HG03064 (cell line): ENCODE results near the gene REL.
"Not testable (repeated sequence)": the region's sequence is repeated elsewhere in the genome, so short reads cannot be mapped to it uniquely, and the experiment has no call there.

Experiments used
- ATAC-seq: cut with Tn5 transposase; IDR thresholded peaks from one replicate; pipeline ENCODE4 v1.9.1; 2021; ENCODE audit warnings: low read depth; ENCODE audit not compliant: unreplicated experiment

REL gene

DNA sequence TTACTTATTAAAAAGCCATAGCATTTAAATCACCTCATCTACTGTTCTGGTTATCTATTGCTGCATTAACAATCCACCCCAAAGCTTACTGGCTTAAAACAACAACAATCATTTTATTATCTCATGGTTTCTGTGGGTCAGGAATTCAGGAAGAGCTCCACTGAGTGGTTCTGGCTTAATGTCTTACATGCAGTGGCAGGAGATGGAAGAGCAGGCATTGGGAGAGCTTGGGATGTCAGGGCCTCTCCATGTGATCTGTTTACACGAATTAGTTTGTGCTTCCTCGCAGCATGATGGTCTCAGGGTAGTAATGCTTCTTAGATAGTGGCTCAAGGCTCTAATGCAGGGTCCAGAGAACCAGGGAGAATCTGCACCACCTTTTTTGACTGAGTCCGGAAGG is 14.4 kb upstream of the REL start:
- ATAC-seq: no peak

DNA sequence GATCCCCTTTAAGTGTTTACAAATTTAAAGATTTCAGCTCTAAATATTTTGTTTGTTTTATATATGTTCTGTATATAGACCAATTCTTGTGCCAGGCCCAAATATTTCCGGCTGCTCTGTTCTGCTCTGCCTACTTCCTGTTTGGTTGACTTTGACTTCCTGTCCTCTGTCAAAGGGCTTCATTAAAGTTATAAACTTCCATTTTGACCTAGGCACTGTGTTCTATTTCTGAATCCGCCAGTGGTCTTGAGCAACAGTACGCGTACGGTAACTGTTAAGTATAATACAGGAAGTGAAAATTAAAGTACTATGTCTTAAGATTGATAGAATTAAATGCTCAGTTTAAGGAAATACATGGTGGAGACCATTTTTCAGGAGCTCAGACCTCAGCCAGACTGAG is 13.5 kb upstream of the REL start:
- ATAC-seq: no peak

DNA sequence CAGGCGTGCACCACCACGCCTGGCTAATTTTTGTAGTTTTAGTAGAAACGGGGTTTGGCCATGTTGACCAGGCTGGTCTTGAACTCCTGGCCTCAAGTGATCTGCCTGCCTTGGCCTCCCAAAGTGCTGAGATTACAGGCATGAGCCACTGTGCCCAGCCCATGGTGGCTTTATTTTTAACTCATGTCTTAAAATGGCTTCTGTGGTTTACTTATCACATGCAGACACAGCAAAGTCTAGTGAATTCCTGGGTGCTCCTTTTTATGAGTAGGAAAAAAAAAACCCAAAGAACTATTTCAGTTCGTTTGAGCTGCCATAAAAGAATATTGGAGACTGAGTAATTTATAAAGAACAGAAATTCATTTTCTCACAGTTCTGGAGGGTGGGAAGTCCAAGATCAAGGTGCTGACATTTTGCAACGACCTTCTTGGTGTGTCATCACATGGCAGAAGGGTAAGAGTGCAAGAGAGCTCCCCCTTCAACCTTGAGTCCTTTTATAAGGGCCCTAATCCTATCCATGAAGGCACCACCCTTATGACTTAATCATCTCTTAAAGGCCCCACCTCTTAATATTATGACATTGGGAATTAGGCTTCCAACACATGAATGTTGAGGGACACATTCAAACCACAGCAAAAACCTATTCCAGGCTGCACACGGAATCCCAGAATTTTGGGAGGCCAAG is 12.6 kb upstream of the REL start:
- no peak for ATAC-seq

DNA sequence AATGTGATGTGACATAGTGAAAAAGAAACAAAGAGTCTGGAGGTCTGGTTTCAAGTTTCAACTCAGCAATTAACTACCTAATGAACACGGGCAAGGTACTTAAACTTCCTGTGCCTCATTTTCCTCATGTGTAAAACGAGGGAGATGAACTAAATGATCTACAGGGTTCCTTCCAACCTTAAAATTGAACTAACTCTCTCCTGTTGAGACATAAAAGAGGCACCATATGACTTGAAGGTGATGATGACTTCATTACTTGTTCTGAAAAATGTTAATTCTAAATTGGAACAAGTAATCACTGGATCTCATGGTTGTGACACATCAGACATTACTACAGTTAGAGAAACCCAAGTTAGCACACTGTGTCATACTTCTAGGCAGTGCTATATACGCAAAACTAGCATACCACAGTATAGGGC is 8.9 kb upstream of the REL start:
- peak; percentile 37 for ATAC-seq

DNA sequence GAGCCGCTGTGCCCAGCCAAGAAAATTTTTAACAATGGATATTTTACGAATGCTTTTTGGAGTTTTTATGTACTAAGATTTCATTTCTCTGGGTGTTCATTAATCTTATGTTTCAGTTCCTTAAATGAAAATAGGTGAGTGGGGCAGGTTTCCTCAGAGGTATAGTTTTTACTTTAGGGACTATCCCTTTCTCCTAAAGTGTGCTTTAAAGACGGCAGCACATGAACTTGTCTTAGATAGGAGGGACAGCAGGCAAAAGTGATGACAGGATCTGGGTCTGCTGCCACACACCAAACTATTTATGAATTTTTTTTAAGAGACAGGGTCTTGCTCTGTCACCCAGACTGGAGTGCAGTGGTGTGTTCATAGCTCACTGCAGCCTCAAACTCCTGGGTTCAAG is 8.0 kb upstream of the REL start:
- peak; percentile 80 for ATAC-seq

DNA sequence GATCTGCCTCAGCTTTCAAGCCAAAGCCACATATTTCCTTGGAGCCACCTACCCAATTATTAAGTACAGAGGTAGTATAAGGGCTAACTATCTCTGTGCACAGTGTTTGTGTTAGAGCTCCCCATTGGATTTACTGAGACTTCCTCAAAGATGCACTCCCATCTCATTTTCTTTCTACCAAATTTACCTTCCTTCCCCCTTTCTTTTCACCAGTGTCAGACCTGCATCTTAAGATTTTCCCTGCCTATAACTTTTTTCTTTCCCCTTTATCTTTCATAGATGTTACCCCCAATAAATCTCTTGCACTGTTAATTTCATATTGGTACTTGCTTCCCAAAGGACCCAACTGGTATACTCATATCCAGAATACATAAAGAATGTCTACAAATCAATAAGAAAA is 5.9 kb upstream of the REL start:
- ATAC-seq: no peak

DNA sequence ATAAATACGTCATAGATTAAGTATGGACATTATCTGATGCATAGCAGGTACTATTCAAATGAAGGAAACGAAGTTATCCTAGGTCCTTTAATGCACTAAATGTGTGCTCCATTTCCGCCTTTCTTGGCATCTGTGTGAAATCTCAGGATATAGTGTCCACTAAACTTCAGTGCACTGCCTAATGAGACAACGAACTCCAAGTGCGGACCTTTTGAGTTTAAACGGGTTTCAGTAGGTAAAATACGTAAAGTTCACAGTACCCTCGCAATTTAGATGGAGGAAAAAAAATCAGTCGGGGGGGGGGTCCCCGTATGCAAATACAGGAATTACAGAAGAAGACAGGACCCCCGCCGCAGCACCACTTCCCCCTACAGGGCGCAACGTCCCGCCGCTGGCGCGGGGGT is 729 bp upstream of the REL start:
- ATAC-seq: no peak

DNA sequence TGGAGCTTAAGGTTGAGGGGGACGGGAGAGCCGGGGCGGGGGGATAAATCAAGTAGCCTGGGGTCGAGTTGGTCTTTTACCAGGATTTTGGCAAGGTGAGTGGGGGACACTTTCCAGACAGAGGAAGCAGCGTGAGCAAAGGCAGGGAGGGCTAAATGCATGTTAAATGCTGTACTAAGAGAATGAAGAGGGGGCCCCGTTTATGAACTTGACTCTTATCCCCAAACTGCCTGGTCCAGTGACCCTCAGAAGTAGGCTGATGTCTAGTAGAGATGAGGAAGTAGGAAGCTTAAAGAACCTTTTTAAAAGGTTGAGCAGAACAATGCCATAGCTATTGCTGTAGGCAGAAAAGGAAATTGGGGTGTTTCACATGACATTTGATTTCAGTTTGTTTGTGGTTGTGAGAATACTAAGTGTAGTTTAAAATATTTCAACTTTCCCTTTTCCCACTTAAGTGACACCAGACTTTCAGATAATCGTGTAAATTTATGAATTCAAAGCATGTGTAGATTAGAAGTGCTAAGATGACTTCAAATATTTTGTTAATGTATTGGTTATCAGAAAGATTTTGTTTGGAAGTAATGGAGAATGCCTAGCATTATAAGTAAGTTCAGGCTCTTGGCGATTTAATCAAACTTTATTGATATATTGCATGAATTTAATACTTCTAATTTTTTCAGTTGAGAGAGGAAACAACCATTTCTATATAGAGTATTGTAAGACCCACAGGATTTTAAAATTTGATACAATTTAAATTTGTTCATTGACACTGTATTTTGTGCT is 1.8 kb downstream of the REL start:
- no peak for ATAC-seq

DNA sequence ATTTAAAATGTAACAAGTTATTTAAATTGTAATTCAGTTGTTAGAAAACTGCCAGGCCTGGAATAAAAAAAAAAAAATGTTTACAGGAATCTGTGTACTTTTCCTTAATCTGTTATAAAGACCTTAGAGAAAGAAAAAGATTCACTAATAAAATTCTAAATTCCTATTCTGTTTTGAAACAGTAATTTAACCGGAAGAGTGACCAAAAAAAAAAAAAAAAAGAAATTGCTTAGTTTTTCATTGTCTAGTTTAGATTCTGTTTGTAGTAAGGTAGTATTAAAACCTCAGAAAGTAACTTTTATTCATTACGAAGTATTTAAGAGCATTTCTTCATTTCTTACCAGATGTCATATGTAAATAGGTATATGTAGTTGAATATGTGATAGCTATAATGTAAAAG is 2.5 kb downstream of the REL start:
- ATAC-seq: no peak

DNA sequence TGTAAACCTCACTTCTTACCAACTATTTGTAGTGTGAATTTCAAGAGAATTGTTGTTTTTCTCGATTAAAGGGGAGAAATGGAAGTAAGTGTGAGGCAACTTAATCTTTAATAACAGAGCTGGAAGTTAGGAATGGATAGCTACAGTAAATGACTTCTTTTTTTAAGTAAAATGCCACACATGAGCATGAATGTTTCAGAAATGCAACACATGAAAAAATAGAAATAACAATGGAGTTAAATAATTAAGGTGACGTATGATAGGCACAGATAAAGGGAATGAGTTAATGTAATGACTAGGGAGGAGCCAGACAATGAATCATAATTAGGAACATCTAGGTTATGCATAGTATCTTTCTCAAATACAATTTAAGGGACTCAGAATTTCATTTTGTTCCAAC is 3.4 kb downstream of the REL start:
- no peak for ATAC-seq

DNA sequence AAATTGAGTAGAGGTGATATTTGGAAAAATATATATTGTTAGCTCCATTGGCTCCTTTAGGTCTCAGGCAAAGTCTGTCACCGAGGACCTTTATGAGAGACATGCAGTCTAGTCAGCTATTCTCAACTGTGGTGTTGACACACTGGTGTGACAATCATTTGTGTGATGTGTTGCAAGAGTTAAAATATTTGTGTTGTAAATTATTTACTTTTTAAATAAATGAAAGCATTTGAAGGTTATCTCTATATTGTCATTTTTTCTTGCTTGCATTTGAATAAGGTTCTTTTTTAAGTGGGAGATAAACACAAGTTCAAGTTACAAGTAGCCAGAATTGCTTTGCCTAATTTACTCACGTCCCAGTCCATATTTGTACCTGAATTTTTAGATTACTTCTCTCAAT is 4.3 kb downstream of the REL start:
- ATAC-seq: no peak

DNA sequence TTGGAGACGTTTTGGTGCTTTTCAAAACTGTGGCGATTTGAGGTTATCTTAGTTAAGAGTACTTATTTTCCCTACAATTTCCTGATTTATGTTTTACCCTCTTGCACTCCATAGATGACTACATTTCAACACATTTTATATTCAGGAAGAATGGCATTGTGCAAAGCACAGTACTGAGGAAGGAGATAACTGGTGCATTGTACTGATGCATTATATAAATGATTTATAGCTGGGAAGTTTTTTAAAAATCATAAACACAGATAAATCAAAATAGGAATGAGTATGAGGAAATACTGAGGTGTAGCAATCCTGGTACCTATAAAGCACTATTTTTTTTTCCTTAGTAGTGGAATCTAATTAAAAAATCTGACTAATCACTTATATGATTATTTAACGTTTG is 5.6 kb downstream of the REL start:
- no peak for ATAC-seq

DNA sequence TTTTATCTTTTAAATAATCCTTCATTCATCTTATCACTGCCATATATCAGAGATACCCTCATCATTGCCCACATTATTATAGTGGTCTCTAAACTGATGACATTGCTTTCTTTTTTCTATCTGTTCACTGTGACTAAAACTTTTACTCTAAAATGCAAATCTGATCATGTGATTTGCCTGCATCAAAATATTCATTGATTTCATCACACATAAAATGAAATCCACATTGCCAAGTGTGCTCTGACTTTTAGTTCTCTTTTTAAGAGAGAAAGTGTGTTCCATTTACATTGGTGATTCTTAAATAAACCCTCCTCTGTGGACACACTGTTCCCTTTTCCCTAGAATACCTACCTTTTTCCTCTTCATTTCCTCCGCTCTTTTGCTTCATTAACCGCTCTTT is 7.5 kb downstream of the REL start:
- ATAC-seq: no peak

DNA sequence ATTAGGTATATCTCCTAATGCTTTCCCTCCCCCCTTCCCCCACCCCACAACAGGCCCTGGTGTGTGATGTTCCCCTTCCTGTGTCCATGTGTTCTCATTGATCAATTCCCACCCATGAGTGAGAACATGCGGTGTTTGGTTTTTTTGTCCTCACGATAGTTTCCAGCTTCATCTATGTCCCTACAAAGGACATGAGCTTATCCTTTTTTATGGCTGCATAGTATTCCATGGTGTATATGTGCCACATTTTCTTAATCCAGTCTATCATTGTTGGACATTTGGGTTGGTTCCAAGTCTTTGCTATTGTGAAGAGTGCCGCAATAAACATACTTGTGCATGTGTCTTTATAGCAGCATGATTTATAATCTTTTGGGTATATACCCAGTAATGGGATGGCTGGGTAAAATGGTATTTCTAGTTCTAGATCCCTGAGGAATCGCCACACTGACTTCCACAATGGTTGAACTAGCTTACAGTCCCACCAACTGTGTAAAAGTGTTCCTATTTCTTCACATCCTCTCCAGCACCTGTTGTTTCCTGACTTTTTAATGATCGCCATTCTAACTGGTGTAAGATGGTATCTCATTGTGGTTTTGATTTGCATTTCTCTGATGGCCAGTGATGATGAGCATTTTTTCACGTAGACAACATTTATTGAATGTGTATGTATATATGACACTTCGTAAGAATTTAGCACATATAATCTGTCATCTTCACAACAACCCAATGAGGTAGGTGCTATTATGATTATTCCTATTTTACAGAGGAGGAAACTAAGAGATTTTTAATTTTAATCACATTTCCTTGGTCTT is 8.4 kb downstream of the REL start:
- ATAC-seq: not testable (repeated sequence)

DNA sequence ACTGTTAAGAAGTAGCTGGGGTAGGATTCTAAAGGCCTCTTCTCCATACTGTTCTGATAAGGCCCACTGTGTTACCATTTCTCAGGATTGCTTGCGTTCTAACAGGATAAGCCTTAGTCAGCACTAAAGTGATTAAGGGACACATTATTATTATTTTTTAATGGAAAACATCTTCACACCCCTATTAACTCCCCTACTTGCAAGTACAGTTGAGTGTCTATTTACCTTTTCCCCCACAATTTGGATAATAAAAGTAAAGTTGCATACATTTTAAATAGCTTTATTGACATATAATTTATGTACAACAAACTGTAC is 9.0 kb downstream of the REL start:
- no peak for ATAC-seq

DNA sequence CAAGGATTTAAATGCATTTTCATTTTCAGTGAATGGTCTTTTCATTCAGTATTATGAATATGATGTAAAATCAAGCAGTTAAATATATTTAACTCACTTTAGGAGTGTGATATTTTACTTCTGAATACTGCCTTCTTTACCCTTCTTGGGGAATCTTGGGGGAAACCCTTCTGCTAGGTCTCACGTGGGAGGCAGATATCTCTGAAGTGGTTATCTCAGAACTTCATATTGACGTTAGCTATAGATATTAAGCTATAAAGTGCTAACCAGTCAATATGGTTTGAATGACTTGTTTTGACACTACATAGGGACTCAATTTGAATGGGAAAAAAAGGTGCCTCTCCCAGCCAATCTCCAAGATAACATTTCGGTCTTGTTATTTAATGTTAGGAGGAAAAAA is 9.8 kb downstream of the REL start:
- ATAC-seq: no peak

DNA sequence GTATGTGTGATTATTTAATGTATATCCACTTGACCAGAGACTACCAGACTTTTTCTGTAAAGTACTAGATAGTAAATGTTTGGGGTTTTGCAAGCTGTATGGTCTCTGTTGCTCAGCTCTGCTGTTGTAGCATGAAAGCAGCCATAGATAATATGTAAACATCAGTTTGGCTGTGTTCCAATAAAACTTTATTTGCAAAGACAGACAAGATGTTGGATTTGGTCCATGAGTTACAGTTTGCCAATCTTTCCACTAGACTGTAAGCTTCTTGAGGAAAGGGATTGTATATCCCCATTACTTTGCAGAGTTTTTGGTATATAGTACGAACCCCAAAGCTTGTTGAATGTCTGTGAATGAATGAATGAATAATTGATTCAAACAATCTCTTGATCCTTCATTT is 17.2 kb downstream of the REL start:
- ATAC-seq: no peak

DNA sequence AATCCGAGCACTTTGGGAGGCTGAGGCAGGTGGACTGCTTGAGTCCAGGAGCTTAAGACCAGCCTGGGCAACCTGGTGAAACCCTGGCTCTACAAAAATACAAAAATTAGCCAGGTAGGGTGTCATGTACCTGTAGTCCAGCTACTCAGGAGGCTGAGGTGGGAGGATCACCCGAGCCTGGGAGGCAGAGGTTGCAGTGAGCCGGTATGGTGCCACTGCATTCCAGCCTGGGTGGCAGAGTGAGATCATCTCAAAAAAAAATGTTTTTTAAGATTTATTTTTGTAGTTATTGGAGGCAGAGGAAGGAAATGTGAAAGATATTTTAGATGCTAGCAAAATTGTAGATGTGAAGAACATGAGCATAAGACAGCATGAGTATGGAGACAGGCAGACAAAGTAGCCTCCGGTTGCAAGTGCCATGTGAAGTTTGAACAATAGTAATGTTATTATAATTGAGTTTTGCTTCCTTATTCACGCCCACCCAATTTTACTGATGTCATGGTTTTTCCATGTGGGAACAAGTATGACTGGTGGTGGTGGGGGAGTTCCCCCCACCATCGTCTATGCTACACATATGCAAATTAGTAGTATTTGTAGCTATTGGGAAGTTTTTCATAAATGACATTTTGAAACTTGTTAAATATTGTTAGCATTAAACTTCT is 18.0 kb downstream of the REL start:
- no peak for ATAC-seq

DNA sequence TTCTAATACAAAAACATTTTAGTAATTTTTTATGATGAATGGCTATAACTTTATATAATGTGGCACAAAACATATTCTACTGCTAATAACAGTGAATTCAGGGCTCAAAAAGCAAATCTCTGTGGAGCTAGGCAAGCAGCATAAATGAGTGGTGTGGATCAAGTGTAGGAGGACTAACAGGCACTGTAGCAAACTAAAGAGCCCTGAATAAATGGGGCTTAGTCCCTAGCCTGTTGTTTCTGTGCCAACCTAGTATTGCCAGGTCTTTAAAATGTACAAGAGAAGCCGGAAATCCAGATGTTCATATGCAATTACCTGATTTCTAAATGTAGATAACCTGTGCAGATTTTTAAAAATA is 18.5 kb downstream of the REL start:
- no peak for ATAC-seq

DNA sequence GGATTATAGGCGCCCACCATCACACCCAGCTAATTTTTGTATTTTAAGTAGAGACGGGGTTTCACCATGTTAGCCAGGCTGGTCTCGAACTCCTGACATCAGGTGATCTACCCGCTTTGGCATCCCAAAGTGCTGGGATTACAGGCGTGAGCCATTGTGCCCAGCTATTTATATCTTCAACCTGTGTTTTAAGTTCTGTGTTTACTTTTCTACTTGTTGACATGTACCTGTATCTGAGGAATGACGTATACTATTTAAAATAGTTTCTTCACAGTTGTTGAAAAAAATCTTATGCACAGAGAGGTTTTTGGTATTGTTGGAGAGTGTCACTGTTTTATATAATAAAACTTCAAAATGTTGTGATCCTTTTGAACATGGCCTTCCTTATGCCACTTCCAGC is 19.9 kb downstream of the REL start:
- ATAC-seq: not testable (repeated sequence)

DNA sequence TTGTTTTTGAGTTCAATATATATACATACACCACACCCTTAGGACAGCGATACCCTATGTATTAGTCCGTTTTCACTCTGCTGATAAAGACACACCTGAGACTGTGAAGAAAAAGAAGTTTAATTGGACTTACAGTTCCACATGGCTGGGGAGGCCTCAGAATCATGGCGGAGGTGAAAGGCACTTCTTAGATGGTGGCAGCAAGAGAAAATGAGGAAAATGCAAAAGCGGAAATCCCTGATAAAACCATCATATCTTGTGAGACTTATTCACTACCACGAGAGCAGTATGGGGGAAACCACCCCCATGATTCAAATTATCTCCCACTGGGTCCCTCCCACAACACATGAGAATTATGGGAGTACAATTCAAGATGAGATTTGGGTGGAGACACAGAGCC is 24.5 kb downstream of the REL start:
- not testable (repeated sequence) for ATAC-seq
